AML-193 (cell line): ENCODE measurements around the gene E2F2.

Source experiments
- DNase-seq, 2 experiments: peaks; one replicate each; lab custom pipeline; 2025; lab: John Stamatoyannopoulos, UW

The E2F2 gene

DNA sequence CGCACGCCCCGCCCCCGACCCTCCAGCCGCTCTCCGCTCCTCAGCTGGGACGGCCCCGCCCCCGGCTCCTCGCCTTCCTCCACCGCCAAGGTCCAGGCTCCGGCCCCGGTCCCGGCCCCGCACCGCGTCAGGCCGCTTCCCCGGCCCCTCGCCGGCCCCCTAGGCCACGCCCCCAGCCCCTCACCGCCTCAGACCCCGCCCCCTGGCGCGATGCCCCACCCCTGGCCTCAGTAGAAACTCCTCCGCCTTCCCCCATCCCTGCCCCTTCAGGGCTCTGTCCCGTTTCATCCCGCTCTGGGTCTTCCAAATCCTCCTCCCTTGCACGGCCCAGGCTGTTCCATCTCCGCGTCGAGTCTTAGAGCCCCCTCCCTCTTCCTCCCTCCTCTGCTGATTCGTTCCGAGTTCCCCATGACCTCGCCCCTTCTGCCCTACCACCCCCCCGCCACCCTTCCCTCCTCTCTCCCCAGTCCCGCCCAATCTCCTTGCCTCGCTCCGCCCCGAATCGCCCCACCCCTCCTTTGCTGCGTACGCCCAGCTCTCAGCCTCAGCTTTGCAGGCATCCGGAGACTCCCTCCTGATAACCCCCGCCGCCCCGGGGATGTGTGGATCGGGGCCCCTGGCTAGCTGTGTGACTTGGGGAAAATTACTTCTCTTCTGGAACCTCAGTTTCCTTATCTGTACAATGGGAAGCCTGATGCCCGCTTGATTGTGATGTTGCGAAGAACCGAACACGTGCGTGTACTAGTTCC, 46.6 kb downstream of the E2F2 start:
- peak; percentile 36 to 40 for DNase-seq

DNA sequence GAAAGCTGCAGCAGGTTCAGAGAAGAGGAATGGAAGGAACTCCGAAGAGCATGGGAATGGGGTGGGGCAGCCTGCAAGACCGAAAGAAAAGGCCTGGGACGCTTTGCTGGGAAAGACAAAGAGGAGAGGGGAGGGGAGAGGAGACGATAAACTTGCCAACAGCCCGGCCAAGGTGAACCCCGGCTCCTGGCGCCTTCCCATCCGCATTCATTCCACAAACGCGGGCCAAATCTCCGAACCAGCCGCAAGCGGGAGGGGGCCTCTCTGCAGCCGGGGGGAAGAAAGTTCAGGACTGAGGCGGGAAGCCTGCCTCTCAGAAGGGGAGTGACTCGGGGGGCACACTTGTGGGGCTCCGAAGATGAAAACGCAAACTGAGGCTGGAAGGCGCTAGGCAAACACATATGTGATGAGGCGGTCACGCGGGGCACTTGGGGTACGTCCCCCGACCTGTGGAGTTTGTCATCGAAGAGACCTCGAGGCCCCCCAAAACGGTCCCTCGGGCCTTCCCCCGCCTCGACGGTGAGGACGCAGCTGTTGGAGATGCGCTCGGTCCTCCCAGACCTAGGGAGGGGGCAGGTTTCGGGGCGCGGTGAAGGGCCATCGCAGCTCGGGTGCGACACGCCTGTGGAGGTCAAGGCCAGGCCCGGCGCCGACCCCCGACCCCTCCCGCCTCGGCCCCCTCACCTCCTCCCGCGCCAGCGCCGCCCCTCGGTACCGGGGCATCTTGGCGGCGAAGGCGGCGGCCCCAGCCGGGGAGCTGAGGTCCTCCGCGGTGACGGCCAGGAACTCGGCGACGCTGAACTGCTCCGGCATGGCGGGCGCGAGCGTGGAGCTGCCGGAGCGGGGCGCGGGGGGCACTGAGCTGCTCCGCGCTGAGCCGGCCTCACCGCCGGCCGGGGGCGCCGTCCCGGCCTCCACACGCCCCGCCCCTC, 47.4 kb downstream of the E2F2 start, which contains the start of gene ASAP3:
ASAP3 (minus strand) TSS at position 859 of the 932 bp plus-strand sequence; CDS start at position 813, 46 bp downstream.
- DNase-seq = no peak

DNA sequence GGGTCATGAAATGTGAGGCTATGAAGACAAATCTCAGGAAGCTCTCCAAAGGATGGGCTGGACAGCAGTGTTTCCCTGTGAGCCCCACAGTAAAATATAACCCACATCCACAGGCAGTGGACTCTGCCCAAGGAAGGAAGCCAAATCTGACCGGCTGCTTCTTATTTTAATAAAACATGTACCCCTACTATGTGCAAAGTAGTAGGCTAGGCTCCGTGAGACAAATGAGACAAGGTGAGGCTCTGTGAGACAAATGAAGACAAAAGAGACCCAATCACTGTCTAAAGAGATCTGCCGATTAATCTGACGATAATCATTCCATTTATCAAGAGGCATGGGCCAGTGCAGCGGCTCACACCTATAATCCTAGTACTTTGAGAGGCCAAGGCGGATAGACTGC, 49.1 kb downstream of the E2F2 start:
- DNase-seq = no peak

DNA sequence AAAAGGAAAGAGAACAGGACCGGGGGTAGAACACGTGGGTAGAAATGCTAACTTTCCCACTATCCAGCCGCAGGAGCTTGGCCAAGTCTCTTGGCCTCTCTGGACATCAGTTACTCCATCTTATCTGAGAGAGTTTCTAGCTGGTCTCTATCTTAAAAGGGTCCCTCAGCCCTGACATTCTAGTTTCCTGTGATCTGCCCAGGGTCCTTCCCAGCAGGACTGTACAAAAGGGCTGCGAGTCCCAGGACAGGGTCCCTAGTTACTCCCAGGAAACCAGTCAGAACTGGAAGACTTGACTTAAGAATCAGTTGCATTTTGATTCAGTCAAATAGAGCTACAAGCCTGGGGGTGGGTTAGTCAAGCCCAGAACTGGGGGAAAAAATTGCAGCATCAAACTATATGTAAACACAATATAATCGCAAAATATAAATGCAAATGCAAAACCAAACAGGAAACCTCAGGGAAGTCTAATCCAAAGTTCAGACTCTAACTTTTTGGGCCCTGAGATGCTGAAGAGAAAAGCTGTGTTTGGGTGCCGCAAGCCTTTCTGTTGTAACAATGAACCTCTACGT, 49.9 kb downstream of the E2F2 start:
- DNase-seq = no peak

DNA sequence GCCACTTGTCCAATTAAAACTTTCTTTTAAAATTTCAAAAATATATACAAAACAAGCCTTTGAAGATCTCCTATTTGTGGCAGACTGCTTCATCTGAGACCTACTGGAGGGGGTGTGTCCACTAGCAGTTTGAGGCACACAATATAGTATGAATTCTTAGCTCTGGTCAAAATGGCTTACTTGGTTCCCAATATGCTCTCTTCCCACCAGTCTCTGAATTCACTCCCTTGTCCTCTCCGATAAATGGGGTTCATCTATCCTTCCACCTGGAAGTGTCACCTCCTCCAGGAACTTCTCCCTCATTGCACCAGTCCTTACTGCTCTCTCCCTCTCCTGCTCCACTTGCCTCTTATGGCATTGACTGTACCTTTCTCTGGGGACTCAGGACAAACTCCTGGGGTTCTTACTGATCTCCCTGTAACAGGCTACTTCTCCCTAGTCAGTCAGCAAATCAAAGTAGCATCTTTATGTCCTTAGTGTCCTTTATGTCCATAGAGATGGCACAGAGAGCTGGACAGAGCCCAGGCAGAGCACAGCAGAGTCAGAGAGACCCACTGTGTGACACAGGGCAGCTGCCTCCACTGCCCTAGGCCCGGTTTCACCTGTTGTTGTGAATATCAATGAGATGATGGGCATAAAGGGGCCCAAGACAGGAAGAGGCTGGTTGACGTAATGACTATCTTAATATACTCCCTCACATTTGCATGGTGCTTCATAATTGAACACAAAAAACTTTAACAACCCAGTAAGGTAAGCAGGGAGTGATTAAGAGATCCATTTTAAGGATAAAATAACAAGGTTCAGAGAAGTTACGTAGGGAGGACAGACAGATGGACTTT, 50.6 kb downstream of the E2F2 start:
- DNase-seq = no peak

DNA sequence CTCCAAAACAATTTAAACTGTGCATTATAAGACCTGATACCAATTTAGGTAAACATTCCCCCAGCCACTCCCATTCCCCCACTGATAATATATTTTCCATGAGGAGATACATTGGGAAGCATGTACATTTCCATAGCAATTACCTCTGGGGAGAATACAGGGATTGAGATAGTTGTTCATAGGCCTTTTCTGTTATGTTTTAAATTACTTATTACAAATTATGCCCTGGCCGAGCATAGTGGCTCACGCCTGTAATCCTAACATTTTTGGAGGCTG, 51.4 kb downstream of the E2F2 start:
- no peak for DNase-seq

DNA sequence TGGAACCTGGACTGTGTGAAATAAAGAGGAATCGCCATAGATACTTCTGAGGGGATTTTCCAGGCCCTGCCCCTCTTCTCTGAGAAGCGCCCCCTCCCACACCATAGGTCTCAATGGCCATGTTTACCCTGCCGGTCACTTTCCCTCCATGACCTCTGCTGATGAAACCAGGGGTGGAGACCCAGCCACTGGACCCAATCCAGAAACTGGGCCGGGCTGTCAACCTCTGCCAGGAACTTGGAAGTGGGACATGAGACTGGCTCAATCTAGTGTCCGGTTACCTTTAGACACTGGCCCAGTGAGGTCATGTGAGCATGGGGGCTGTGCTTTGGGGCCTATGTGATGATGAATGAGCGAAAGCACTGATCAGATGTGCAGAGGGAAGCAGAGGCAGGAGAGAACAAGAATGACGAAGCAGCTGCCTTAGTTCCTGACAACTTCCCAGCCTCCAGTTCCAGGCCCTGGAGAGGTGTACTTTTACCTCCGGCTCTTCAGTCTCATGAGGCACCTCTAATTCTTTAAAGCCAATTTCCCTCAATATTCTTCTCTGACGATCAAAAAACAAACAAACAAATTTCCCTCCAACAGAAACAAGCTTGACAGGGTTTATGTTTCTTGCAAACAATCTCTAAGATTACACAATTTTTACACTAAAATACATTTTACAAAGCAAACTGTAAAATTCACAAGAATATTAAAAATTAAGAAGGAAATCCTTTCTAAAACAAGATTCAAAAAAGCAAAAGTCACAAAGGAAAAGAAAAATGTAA, 52.0 kb downstream of the E2F2 start:
- no peak for DNase-seq

DNA sequence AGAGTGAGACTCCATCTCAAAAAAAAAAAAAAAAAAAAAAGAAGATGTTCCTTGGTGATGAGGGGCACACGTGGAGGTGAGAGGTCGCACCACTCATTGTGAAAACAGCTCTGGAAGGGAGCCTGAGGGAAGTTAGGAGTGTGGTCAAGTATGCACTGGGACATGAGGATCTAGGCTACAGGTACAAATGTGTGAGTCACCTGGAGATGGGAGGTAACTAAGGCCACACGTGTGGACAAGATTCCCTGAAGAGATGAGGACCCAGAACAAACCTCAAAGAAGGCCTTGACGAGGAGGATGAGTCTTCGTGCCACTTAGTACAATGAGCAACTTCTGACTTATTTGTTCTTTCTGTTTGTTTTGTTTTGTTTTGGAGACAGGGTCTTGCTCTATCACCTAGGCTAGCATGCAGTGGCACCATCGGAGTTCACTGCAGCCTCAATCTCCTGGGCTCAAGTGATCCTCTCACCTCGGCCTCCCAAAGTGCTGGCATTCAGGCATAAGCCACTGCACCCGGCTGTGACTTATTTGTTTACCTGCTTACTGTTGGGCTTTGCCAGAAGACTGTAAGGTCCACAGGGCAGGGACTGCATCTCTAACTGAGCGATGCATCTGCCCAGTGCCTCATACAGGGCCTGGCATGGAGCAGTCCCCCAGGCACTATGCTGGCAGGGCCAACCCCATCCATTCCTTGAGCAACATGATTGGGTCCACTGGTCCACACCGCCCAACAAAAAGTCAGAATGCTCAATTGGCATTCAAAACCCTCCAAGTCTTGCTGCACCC, 53.5 kb downstream of the E2F2 start:
- DNase-seq = no peak

DNA sequence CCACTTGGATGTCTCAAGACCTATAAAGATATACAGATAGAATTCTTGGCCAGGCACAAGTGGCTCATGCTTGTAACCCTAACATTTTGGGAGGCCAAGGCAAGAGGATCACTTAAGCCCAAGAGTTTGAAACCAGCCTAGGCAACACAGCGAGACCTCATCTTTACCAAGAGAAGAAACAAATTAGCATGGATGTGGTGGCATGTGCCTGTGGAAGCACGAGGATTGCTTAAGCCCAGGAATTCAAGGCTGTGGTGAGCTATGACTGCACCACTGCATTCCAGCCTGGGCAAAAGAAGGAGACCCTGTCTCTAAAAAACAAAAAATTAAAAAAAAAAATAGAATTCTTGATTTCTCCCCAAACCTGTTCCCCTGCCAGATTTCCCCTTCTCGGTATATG, 55.4 kb downstream of the E2F2 start:
- DNase-seq = no peak

DNA sequence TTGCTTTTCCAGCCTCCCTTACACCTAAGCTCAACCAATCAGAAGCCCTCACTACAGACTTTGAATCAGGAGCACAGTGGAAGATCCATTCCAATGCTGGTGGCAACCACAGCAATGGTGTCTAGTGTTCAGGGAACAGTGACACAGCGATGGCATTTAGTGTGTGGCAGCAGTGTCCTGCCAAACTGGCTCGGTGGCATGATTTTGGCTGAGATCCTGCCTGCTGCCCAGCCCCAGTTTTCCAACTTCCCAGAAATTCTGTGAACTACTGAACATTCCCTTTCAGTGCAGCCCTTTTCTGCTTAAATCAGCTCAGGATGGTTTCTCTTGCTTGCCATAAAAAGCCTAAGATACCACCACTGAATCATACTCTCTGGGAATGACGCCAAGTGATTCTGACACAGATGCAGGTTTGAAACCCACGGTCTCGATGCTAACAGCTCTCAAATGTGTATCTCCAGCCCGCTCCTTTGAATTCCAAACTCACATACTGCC, 55.9 kb downstream of the E2F2 start:
- DNase-seq = no peak

DNA sequence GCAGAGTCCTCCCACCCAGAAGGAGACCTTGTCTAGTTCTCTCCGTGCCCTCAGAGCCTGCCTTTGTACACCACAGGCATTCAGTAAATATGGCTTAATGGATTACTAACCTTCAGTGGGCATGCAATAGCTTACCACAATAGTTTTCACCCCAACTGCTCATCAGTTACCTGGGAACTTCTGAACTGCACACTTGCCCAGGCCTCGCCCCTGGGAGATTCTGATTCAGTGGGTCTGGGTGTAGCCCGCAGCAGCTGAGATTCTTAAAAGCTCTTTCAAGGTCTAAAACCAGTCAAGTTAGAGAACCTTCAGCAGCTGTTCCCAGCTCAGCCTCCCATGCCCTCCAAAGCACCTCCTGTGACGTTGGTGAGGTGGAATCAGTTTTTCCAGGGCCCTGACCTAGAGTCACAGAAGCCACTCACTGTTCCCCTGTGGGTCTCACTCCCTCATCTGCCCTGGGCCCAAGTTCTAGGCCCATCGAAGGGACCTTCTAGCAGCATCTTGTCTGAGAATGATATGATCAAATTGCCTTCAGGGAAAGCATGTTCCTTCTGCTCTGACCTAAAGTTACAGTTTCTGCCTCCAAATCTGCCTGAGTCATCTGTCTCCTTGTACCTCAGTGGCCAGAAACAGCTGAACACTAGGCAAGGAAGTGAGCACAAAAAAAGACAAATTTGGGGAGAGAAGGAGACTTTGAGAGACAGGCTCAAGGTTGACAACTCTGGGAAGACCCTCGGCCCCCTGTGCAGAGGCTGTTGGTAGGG, 57.8 kb downstream of the E2F2 start:
- no peak for DNase-seq

DNA sequence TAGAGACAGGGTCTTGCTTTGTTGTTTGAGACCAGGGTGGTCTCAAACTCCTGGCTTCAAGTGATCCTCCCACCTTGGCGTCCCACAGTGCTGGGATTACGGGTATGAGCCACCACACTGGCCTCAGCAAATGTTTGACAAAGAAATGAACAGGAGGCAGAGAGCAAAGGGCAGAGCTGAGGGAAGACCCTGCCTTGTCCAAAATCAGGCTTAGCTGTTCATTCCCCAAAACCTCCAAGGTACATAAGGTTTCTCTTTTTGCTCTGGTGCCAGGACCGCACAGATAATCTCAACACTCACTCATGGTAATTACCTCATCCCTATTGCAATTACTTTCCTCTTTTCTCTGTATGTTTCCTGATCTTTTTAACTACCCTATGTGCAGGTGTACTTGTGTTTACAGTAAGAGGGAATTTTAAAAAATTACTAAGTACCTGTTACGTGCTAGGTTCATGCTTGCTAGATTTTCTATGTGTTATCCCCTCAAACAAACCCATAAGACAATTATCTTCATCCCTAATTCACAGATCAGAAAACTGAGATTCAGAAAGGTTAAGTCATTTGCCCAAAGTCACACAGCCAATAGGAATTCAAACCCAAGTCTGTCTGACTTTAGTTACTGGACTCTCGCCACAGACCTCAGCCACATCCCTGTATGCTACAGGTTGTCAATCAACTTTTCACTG, 58.5 kb downstream of the E2F2 start:
- DNase-seq = no peak

DNA sequence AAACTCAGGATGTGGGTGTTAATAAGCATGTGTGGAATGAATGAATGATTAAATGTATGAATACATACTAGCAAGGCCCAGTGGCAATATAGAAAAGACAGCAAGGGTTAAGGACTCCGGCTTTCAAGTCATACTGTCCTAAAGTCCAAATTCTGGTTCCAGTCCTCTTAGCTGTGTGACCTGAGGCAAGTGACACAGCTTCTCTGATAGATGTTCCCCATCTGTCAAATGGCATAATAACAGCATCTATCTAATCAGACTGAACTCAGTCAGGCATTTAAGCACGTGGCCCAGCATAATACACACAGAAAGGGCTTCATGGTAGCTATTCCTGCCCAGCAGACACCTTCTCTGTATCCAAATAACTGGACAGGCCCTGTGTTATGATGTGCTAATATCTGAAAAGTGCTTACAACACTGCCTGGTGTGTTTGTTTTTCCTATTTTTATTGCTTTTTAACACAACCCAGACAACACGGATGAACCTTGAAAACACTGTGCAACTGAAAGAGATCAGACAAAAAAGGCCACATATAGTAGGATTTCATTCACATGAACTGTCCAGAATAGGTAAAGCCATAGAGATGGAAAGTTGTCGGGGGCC, 59.5 kb downstream of the E2F2 start:
- DNase-seq = no peak

DNA sequence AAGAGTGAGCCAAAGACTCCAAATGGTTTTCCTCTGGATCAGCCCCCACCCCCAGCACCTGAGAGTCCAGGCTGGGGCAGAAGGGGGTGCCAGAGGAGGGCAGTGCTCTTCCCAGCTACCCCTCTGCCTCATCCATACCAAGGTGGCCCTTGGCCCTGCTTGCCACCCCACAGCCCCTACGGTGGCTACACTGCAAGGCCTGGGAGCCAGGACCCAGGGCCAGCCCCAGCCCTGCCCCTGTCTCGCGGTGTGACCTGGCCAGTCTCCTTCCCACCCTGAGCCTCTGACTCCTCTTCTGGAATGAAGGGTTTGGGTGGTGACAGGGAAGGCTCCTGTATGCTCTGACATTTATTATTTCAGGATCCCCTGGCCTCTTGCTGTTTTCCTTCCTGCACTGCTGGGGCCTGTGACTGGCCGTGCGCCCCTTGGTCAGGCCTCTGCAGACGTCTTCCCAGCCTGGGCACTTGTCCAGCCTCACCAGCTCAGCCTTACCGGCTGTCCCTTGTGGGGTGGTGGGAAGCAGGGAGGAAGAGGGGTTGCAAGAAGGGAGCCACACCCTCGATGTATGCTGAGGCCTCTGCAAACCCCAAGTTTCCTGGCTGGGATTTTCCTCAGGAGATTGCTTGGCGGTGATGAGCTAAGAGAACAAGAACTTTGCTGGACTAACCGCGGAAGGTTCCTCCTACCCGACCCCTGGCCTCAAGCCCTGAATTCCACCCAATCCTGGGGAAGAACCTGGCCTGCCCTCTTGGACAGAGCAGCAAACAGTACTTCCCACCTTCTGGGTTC, 60.6 kb downstream of the E2F2 start:
- DNase-seq = no peak

DNA sequence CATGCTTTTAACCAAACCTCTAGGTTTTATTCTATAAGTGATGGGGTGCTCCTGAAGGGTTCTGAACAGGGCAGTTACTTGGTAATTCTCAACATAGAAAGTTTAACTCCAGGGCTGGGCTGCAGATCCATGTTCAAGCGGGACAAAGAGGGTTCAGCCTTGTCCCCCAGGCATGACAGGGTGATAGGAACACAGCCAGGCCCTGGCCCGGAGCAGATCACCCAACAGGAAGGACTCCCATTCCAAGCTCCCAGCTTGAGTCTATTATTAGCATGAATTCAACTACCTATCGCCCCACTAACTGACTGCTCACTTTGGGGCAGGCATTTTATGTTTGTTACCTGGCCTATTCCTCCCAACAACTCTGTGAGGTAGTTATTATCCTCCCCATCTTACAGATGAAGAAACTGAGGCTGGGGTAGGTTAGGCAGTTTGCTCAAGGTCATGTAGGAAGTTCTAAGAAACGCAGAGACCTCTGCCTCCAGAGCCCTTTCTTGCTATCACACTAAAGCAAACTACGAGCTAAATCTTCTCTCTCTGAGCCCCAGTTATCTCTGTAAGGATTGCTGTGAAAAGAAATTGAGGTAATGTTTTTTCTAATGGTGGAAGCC, 61.6 kb downstream of the E2F2 start:
- no peak for DNase-seq

DNA sequence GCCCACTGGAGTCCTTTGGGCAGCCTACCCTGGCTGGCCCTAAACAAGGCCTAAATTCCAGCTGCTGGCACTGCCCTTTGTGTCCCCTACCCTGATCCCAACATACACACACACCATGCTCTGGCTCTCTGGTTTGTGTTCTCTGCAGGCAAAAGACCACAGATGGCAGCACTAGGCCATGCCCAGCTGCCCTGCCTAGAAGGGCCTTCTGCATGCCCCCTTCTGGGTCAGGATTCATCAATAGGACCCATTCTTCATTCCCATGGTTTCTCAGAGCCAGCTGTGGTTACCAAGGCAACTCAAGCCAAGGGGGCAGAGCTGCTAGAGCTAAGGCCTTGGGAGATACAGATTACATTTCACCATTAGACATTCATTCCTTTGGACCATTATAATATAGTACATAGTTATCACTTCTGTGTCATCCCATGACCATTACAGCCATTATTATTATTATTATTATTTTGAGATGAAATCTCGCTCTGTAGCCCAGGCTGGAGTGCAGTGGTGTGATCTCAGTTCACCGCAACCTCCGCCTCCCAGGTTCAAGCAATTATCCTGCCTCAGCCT, 64.5 kb downstream of the E2F2 start:
- DNase-seq = no peak

DNA sequence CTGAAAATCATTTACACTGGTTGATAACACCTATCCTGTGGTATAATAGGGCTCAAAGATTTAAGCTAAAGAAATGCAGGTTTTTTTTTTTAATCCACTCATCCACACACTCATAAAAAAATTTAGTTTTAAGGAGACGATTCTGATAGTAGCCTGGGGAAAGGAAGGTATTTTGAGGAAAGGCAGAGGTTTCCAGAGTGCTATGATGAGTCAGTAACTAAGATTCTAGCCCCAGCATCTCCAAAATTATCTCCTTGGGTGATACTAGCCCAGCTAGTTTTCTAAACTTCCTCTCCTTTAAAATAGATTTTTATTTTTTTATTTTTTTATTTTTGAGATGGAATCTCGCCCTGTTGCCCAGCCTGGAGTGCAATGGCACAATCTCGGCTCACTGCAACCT, 67.7 kb downstream of the E2F2 start:
- DNase-seq = no peak
